GM10266 (cell line): Measurements from ENCODE around the gene ATF2.

Experiments
- DNase-seq: peaks from one replicate; pipeline ENCODE4 v3.0.0; 2012; ENCODE audit errors: extremely low spot score
- CTCF ChIP-seq: IDR thresholded peaks from 2 replicates; pipeline ENCODE4 v1.5.1; 2012; ENCODE audit warnings: mild to moderate bottlenecking, low read depth; ENCODE audit not compliant: control insufficient read depth, insufficient read depth; ENCODE audit errors: missing control alignments

The ATF2 gene

GRCh38 chr2:175188761-175189160, 20.8 kb upstream of the ATF2 start:
- no peak for DNase-seq
- no peak for TF ChIP-seq CTCF

- DNase-seq, result peak; percentile 29
- TF ChIP-seq CTCF, result peak; percentile 46
Observed at GRCh38 chr2:175187378-175187777, 19.4 kb upstream of the ATF2 start.

- no peak for DNase-seq
- TF ChIP-seq CTCF, result no peak
Observed at GRCh38 chr2:175183674-175184073, 15.7 kb upstream of the ATF2 start.

- TF ChIP-seq CTCF, result no peak
- no peak for DNase-seq
Observed at GRCh38 chr2:175181877-175182308, 13.9 kb upstream of the ATF2 start.

- peak; percentile 88 for DNase-seq
- peak; percentile 21 for TF ChIP-seq CTCF
Observed at GRCh38 chr2:175181104-175181876, 13.3 kb upstream of the ATF2 start, which contains the start of gene ATP5MC3. TSS of gene ATP5MC3 (minus strand) at chr2:175181710. CDS start at chr2:175181393, 317 bp downstream.

- peak; percentile 48 for DNase-seq
- TF ChIP-seq CTCF, result no peak
Observed at GRCh38 chr2:175180701-175181103, 12.7 kb upstream of the ATF2 start.

- TF ChIP-seq CTCF, result no peak
Observed at GRCh38 chr2:175176624-175177023, 8.6 kb upstream of the ATF2 start.

More at GRCh38 chr2:175176624-175177023, 8.6 kb upstream of the ATF2 start:
- no peak for DNase-seq
